ENCODE measurements around the gene XAB2.
A peak's percentile ranks its signal among the peaks of the same experiment; 100 is the strongest.
"Not testable (repeated sequence)": the region's sequence is repeated elsewhere in the genome, so short reads cannot be mapped to it uniquely, and the experiment has no call there.

Gene XAB2

DNA sequence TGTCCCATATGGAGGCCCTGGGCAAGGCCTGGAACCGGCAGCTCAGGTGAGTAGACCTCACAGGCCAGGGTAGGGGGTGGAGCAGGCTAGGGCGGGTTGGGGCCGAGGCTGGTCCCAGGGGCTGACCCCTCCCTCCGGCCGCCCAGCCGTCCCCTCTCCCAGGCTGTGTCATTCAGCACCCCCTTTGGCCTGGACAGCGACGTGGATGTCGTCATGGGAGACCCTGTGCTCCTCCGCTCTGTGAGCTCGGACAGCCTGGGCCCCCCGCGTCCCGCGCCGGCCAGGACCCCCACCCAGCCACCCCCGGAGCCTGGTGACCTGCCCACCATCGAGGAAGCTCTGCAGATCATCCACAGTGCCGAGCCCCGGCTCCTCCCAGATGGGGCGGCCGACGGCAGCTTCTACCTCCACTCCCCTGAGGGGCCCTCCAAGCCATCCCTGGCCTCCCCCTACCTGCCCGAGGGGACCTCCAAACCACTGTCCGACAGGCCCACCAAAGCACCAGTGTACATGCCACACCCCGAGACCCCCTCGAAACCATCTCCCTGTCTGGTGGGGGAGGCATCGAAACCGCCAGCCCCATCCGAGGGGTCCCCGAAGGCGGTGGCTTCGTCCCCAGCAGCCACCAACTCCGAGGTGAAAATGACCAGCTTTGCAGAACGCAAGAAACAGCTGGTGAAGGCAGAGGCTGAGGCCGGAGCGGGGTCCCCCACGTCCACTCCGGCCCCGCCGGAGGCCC is 17.6 kb downstream of the XAB2 start:
- DNase-seq = peak; percentile 9

- DNase-seq = no peak
Measured at GRCh38 chr19:7610491-7611240, 18.7 kb downstream of the XAB2 start.

- DNase-seq = no peak
Measured at GRCh38 chr19:7607874-7608560, 21.3 kb downstream of the XAB2 start.

GRCh38 chr19:7607212-7607873 is 22.0 kb downstream of the XAB2 start:
- no peak for DNase-seq

GRCh38 chr19:7606289-7606688 is 23.1 kb downstream of the XAB2 start:
- no peak for DNase-seq

GRCh38 chr19:7605490-7606222 is 23.7 kb downstream of the XAB2 start:
- no peak for DNase-seq

GRCh38 chr19:7603919-7604318 is 25.4 kb downstream of the XAB2 start:
- no peak for DNase-seq

DNA sequence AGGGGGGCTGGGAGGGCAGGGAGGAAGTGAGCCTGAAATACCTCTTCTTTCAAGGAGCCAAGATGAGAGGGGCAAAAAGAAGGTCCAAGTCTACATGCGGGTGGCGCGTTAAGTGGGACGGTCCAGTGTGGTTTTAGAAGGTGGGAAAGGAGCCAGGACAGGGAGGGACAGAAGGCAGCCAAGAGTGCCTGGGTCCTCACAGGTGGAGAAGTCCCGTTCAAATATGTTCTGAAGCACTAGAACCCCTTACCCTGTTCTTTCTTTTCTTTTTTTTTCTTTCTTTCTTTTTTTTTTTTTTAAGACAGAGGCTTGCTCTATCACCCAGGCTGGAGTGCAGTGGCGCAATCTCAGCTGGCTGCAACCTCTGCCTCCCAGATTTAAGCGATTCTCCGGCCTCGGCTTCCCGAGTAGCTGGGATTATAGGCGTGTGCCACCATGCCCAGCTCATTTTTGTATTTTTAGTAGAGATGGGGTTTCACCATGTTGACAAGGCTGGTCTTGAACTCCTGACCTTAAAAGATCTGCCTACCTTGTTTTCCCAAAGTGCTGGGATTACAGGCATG is 26.3 kb downstream of the XAB2 start:
- no peak for DNase-seq

DNA sequence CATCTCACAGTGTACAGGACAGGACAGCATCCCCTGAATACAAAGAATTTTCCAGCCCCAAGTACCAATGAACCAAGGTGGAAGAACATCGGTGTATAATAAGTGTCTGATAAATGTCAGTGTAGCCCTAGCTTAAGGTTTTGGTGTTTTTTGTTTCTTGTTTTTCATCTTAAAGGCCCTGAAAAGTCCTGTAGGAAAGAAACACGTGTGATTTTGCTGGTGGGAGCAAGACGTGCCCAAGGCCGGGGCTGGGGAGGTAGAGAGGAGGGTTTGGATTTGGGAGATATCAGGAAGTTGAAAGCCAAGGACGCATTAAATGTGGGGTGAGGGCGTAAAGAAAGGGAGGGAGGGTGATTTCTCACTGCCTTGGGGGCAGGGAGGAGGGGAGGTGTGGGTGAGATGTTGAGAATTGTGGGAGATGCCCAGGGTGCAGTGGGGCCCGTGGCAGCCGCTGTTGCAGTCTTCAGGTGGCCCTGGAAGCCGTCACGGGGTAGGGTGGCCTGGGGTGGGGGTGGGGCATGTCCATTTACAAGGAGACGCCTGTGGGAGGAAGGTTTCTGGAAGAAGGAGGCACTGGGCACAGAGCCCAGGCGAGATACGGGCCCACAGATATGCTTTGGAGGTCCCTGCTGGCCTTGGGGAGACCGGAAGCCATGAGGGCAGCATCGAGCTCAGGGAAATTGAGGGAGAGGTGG is 27.0 kb downstream of the XAB2 start:
- DNase-seq = no peak

DNA sequence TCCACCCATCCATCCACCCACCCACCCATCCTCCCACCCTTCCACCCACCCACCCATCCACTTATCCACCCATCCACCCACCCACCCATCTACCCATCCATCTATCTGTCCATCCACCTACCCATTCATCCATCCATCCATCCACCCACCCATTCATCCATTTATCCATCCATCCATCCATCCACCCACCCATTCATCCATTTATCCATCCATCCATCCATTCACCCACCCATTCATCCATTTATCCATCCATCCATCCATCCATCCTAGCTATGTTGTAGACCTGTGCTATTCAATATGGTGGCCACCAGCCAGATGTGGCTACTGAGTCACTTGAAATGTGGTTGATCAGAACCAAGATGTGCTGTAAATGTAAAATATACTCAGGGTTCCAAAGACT is 28.6 kb downstream of the XAB2 start:
- no peak for DNase-seq

- no peak for DNase-seq
Measured at GRCh38 chr19:7598180-7598579, 31.2 kb downstream of the XAB2 start.

DNA sequence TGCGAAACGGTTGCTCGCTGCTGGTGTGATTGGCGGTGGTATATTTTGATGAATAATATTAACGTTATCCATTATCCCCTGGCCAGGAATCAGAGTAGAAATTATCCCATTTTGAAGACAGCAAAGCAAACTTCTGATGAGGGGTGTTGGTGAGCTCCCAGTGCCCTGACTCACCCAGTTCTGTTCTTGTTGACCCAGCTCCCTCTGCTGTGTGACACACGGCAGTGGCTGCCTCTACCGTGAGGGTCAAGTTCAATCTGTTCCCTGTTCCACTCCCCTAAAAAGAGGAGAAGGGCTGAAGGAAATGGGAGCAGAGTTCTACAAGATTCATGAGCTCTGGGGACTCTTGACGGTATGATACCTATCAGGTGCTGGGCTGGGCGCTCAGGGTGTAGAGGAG is 31.7 kb downstream of the XAB2 start:
- no peak for DNase-seq

- DNase-seq = no peak
Measured at GRCh38 chr19:7596211-7596937, 33.0 kb downstream of the XAB2 start.

DNA sequence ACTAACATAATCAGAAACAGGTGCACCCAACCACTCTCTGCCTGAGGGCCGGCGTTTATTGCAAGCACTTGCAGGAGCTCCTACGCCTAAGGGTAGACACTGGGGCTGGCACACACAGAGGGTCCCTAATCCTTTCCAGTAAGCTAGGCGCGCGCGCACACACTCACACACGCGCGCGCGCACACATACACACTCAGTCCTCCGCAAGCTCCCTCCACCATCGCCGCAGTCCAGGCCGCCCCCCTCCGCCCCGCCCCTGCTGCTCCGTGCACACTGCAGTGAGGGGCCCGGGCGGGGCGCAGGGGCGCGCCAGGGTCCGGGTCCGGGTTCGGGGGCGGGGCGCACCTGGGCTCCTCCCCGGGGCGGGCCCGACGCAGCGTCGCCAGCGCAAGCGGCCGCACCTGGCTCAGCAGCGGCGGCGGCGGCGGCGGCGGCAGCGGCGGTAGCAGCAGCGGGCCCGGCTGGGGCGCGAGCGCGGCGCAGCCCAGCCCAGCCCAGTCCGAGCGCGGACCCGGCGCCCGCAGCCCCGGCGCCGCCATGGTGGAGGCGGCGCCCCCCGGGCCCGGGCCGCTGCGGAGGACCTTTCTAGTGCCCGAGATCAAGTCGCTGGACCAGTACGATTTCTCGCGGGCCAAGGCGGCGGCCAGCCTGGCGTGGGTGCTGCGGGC is 33.7 kb downstream of the XAB2 start, which contains the start of gene CAMSAP3:
Gene CAMSAP3 (plus strand): TSS at position 398 of the 668 bp plus-strand sequence. CDS start 140 bp downstream, at position 538.
- DNase-seq = no peak

DNA sequence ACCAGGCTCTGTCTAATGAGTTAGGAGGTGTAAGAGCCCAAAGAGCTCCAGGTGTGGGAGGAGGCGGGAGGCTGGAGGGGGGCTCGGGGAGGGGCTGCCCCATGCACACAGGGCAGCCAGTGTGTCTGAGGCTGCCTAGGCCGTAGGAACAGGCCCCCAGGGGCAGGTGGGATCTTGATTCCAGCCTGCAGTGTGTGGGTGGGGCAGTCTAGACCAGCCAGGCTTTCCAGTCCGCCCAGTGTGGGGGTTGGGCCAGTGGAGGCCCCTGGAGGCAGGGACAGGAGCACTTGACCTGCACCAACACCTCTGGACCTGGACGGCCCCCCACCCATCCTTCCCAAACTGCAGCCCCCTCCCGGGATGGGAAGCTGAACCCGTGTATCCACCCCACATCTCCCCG is 39.1 kb downstream of the XAB2 start:
- DNase-seq = no peak

GRCh38 chr19:7589822-7590221 is 39.5 kb downstream of the XAB2 start:
- DNase-seq = no peak

DNA sequence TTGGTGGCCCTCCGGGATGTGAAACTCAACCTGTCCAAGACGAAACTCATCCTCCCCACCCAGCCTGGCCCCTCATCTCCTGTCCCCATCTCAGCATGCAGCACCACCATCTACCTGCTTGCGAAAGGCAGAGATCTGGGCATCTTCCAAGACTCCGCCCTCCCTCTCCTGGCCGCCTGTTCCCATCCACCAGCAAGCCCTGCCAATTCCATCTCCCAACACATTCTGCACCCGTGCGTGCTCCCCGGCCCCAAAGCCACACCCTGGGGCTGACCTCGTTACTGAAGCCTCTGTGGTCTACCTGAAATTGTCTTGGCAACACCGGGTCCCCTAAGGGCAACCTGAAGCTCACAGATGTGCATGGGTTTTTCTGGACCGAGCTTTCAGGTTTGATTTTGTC is 46.9 kb downstream of the XAB2 start:
- no peak for DNase-seq

DNA sequence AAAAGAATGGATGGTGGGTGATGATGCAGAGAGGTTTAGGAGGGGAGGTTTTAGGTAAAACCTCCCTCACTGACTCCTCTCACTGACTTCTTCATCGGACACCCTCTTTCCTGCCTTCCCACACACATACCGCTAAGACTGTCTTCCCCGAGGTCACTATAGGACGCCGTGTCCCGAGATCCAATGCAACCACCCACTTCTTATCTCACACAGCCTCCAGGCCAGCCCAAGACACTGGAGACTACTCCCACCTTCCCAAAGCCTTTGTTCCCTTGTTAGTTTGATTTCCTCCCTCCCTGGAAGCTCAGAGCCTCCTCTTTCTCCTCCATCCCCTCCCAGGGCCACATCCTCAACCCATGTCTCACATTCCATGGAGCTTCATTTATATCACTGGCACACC is 50.2 kb downstream of the XAB2 start:
- no peak for DNase-seq

DNA sequence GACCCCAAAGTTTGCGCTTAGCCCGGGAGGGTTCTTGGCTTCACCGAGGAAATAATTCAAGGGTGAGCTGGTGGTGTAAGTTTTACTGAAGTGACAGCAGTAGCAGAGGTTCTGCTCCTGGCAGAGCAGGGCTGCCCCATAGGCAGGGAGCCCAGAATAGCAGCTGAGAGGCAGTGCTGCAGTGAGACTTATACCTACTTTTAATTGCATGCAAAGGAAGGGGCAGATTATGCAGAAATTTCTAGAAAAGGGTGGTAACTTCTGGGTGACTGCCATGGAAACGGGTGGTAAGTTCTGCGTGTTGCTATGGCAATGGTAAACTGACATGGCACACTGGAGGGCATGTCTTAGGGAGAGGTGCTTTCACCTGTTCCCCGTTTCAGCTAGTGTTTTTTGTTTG is 51.2 kb downstream of the XAB2 start:
- DNase-seq = no peak

DNA sequence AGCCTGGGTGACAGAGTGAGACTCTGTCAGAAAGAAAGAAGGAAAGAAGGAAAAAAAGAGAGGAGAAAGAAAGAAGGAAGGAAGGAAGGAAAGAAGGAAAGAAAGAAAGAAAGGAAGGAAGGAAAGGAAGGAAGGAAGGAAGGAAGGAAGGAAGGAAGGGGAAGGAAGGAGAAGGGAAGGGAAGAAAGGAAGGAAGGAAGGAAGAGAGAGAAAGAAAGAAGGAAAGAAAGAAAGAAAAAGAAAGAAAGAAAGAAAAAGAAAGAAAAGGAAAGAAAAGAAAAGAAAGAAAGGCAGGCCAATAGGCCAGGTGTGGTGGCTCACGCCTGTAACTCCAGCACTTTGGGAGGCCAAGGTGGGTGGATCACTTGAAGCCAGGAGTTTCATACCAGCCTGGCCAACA is 51.9 kb downstream of the XAB2 start:
- not testable (repeated sequence) for DNase-seq

Data from femur (tissue), 1 donor.